HL-60/S4 (cell line): ENCODE measurements around the gene CMBL.
"Not testable (repeated sequence)": the region's sequence is repeated elsewhere in the genome, so short reads cannot be mapped to it uniquely, and the experiment has no call there.

Source experiments
- in situ Hi-C: fragments of 300-500 bp; cut with MboI; formaldehyde crosslinking; loops from 2 replicates; pipeline ENCODE4 v1.14.3; 2022; ENCODE audit warnings: low sequenced_read_pairs

The CMBL gene

DNA sequence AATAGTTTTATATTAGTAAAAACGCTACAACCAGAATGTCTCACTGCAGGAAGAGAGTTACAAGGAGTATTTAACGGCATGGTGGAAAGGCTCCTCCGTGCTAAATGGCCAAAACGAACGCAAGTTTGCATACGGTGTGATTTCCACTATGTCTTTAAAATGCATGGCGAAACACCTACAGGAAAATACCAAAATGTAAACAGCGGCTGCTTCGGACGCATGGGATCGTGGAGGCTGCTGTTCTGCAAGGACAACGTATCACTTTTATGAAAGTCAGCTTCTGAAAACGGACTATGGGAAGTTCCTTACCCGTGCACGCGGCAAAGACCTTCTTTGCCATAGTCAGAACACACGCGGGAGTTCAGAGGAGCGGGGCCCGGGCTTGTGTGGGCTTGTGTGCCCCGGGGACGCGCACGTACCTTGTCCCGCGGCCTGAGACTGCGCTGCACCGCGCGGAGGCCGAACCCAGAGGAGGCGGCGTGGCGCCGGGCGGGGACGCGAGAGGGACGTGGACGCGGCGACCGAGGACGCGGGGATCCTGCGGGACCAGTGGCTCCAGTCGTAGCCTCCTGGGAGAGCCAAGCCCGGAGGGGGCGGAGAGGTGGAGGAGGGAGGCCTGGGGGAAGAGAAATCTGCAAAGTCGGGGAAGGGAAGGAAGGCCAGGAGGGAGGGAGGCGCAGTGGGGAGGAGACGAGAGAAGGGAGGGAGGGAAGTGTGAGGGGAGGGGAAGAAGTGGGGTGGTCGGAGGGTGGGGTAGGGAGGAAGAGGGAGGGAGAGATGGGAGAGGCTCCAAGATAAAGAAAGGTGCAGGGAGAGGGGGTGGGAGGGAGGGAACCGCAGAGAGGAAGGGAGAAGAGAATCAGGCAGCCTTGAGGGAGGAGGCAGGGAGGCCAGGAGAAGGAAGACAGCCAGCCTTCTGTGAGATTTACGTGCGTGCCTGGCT lies at the start of gene CMBL:
TSS of gene CMBL (minus strand) at position 697 of the 943 bp plus-strand sequence. CDS start 17,140 bp downstream, outside the sequence.
- in situ Hi-C loops: no loop called here

DNA sequence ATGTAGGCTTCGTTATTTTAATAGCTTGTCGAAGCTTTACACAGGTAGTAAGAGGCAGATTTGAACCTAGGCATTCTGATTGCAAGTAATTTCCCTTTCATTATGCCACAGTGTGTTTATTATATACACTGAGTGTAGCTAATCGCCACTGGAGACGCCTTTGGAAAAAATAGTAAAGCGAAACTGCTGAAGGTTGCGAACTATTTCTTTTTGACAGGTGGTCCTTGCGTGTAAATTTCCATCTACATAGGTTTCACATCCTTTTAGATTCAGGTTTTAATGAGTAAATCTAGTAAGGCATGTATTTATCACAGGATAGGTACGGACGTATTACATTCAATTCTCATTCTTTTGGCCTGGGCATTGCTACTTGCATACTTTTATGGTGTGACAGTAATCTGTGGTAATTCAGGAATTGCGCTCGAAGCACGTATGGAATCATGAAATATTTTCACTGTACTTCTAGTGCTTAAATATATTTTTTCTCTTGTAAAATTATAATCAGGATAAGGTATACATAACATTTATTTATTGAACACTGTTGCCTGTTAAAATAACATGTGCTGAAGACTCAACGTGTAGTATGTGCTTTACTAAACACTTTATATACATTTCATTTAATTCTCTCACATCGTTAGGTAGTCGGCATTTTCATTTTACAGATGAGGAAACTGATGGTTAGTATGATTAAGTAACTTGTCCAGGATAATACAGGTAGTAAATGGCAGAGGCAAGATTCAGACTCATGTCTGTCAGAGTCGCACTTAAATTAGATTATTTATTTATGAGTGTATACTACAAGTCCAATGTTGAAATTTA lies 47.6 kb upstream of the CMBL start:
- in situ Hi-C loops: no loop called here

DNA sequence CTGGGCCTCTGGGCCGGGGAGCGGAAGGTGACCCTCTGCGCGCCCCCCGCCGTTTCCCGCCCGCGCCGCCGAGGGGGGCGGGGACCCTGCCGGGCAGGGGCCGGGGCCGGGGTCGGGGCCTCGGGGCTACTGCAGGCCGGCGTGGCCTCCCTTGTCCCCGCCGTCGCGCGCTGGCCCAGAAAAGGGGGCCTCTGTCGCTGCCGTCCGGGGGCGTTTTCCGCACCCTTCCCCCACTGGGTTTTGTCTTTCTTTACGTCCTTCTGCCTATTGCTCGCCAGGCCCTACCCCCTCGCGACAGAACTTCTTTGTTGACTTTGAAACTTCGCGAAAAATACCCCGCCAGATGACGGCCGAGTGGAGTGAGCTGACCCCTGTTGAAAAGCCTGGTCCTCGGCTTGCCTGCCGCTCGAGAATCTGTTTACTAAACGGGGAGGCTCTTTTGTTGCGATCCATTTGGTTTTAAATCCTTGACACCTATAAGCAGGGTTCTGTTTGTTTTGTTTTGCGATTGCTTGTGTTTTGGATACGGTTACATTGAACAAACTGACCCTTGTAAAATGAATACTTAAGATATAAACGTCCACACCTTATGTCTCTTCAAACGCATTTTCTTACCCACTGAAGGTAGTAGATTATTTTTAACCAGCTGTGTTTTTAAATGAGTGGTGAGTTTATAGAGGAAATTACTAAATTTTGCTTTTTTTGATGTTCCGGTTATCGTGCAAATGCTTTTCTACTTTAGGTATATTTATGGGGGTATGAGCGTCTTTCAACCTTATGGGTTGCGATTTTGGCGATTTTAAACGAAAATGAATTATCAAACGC lies 46.6 kb upstream of the CMBL start:
- in situ Hi-C loops: no loop called here

DNA sequence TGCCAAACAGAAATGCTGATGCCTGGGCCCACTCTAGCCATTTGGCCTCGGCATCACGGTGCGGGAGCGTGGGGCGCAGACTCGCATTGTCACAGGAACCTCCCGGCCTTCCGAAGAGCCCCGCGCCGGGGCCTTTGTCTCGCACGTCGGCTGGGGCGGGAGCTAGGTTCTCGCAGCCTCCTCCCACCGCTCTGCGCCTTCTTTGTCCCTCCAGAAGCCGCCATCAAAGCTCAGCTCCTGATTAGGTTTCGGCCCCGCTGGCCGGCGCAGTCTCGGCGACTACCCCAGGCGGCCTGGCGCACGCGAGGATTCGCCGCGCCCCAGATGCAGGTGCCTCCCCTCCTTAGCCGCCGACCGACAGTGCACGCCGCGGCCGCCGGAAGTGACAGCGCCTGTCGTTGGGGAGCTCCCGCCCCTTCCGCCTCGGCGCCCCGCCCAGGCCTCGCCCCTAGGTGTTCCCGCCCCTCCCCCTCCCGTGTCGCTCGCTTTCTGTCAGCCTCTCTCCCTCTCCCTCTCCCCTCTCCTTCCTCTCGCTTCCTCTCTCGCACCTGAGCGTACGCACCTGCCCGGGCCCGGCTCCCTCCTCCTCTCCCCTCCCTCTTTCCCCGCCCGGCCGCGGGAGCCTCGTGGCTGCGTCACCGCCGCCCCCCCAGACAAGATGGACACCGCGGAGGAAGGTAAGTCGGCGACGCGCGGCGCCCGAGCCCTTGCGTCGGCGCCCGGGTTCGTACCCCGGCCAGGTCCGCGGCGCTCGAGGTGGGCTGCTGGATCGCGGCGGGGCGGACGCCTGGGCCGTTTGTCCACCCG lies 45.7 kb upstream of the CMBL start, which contains the start of gene MARCHF6:
TSS of gene MARCHF6 (plus strand) at position 455 of the 807 bp plus-strand sequence. CDS start at position 659, 204 bp downstream.
- in situ Hi-C loops: no loop called here

DNA sequence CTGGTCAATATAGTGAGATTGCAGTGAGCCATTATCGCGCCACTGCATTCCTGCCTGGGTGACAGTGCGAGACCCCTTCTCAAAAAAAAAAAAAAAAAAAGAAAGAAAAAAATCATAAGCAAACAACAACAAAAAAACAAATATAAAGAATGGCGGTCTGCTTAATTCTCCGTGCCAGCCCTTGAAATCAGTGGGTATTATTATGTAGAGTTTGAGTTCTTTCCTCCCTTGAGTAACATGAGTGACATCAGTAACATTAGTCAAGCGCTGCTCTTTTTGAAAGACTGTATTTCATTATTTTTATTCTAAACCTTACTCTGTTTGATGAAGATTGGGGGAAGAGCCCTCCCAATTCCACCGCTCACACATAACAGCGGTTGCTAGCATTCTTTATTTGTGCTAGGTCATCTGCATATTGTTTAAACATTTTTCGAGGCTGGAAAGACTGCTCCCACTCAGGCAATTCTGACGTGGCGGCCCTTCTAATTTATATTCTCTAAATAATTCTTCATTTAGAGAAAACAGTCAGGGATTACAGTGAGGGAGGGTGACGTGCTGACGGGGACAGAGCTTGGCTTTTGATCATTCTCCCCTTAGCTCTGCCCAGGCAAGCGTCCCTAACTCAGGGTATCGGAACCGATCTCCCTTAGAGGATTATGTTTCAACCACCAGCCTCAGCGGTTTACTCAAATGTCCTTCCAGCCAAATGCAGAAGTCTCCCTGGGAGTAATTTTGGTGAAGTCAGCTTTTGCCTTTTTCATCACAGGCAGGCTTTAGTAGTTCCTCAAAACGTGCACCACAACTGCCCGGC lies 44.9 kb upstream of the CMBL start:
- in situ Hi-C loops: no loop called here

DNA sequence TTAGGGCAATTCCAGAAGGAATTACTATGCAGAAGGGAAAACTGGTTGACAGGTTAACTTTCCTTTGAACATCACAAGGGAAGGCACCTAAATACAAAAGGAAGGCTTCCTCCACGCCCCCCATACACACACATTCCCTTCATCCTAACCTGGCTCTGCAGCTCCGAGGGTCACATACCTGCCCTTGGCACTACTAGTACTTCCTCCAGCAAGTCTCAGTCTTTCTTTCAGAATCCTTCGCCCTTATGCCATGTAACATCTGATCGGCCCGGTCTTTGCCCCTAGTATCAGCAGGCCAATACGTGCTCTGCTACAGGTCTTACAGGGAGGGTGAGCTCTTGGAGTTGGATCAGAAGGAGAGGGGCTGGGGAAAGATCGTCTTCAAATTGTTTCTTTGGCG lies 44.2 kb upstream of the CMBL start:
- in situ Hi-C loops: no loop called here

DNA sequence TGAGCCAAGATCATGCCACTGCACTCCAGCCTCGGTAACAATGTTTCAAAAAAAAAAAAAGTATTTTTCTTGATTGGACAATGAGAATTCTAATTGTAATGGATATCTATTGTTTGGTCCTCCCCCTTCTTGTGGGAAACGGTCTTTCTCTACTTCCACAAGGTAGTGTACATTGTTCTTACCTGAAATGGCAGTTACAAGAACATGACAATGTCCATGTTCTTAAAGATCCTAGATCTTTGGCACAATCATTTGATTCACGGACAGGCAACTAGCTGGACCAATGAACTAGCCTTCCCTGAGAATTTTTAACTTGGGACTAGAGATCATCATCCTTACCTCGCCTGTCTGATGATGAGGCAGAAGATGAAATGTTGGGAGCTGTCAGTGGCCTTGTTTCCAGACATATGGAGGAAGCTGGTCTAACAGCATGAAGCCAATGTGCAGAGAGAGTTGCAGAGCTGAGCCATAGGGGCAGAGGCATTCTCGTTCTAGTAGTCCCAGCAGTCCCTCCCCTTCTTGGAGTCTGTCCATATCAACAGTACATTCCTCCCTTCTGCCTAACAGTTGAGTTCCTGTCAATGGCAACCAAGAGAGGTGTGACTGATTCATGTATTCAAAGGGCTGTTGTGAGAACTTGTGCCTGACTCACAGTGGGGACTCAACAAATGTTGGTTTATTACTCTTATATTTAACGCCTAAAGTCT lies 43.6 kb upstream of the CMBL start:
- in situ Hi-C loops: no loop called here

DNA sequence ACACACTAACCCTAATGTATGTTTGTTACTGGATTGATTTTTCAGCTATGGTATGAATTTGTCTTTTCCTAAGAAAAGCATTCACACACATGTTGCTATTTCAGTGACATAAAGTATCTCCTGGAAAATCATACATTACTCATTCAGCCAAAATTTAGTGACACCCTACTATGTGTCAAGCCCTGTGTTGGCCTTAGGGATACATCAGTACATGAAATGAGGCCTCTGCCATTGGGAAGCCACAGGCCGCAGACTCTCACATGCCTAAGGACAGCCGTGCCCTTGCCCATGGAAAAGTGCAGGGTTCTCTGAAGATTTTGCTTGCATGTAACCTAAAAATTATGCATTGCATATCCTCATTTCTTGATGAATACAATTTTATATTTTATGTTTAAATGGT lies 40.6 kb upstream of the CMBL start:
- in situ Hi-C loops: no loop called here

DNA sequence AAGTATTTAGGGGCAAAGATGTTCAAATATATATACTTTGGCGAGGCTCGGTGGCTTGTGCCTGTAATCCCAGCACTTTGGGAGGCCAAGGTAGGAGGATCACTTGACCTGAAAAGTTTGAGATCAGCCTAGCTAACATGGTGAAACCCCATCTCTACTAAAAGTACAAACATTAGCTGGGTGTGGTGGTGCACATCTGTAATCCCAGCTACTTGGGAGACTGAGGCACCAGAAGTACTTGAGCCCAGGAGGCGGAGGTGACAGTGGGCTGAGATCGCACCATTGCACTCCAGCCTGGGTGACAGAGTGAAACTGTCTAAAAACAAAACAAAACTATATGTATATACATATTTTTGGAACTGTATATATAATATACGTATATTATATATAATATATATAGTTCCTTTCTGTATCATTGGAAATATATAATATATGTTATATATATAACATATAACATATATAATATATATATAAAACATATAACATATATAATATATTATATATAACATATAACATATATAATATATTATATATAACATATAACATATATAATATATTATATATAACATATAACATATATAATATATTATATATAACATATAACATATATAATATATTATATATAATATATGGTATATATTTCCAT lies 36.9 kb upstream of the CMBL start:
- in situ Hi-C loops: not testable (repeated sequence)

DNA sequence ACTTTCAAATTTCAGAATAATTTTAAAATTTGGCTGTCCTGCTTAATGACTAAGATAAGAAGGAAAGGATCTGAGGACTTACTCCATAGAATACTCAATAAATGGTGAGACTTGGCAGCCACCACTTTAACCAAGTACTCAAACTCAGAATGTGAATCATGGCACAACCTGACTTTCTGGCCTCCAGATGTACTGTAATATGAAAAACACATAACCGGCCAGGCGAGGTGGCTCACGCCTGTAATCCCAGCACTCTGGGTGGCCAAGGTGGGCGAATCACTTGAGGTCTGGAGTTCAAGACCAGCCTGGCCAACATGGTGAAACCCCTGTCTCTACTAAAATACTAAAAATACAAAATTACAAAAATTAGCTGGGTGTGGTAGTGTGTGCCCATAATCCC lies 35.8 kb upstream of the CMBL start:
- in situ Hi-C loops: no loop called here

DNA sequence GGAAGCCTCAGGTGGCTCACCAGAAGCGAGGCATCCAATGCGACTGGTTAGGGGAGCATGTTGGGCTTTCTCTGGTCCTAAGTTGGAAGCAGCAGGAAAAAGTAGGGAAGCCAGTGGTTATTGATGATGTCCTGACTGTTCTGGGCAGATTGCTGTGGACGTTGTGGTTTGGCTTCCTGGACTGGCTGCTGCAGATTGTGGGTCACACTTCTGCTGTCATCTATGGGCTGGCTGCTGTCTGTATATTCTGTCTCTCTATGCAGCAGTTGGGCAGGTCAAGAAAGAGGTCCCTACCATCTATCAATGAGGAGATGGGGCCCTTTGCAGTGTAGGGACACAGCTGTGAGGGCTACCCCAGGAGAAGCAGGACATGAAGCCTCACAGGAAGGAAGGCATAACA lies 32.3 kb upstream of the CMBL start:
- in situ Hi-C loops: no loop called here

DNA sequence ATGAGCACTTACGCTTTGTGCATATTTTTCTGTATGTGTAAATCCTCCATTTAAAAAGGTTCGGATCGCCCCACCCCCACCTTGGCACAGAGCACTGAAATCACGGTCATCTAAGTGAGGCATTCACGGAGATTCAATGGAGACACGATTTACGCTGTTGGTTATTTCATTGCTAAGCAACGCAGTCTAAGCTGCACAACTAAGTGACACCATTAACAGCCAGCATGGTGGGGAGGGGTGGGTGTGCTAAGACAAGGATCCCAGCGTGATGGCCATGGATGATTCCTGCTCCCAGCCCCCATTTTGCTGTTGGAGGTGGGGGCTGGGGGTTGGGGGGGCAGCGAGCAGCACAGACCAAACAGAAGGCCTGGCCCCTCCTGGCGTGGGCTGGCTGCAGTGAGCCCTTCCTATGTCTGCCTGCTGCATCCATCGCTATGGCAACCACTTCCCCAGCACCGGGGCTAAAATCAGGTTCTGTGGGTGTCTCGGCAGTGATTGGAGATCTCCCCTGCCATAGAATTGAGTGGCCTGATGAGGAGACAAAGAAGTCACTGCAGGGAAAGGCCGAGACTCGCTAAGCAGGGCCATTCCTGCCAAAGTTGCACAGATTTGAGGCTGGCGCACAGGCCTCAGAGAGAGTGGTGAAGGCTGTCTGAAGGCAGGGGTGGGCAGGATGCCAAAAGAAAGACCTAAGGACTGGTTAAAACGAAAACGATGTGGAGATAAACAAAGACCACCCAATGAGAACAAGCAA lies 31.5 kb upstream of the CMBL start:
- in situ Hi-C loops: no loop called here

DNA sequence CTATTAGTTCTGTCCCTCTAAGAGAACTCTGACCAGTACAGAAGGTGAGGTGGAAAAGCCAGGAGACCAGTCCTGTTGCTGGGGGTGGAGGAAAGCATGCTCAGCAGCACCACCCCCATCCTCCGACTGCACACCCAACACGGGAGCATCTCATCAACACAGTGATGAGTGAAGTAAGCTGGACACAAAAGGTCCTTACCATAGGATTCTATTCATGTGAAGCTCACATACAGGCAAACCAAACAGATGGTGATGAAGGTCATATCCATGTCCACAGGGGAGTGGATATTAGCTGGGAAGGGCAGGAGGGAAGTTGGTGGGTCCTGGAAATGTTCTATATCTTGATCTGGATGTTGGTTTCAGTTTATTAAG lies 31.0 kb upstream of the CMBL start:
- in situ Hi-C loops: no loop called here

DNA sequence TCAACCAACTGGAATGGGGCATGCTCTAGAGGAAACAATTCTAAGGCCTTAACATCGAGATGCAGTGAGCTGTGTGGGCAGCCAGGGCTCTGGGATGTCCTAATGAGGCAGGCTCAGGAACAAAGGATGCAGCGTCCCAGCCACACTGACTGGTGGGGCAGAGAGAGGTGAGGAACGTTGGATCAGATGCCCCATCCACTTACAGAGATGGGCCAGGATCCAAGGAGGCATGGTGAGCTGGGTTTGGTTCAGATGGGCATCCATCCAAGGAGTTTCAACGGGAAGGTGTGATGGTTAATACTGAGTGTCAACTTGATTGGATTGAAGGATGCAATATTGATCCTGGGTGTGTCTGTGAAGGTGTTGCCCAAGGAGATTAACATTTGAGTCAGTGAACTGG lies 30.3 kb upstream of the CMBL start:
- in situ Hi-C loops: no loop called here

DNA sequence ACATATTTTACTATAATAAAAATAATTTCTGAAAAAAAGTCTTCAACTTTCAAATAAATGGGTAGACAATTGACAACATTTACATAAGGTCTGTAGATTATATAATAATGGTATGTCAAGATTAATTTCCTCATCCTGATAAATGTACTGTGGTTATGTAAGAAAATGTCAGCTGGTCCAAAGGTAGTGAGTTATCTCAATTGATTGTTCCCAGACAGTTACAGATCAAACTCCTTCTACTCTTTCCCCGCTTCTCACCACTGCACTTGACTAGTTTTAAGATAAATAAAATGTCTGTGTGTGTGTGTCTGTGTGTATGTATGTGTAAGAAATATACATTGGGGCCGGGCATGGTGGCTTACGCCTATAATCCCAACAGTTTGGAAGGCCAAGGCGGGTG lies 29.4 kb upstream of the CMBL start:
- in situ Hi-C loops: no loop called here

DNA sequence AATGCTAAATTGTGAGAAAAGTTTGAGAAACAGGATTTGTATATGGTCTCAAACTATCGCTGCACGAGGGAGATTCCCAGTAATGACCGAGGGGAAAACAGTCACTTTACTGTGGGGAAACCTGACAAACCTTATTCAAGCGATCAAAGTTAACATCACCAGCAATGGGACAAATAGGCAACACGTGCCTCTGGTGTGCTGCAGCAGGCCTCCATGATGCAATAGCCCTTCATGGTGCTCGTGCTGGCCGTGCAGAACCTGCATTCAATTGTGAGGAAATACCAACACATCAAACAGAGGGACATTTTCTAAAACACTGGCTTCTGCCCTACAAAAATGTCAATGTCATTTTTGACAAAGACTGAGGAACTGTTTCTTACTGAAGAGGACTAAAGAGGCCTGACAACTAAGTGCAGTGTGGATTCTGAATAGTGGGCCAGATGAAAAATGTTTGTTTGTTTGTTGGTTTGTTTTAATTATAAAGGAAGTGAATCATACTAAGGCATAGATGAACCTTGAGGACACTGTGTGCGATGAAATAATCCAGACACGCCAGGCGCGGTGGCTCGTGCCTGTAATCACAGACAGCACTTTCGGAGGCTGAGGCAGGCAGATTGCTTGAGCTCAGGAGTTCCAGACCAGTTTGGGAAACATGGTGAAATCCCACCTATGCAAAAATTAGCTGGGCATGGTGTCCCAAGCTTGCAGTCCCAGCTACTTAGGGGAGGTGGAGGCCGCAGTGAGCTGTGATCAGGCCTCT lies 28.2 kb upstream of the CMBL start:
- in situ Hi-C loops: no loop called here

DNA sequence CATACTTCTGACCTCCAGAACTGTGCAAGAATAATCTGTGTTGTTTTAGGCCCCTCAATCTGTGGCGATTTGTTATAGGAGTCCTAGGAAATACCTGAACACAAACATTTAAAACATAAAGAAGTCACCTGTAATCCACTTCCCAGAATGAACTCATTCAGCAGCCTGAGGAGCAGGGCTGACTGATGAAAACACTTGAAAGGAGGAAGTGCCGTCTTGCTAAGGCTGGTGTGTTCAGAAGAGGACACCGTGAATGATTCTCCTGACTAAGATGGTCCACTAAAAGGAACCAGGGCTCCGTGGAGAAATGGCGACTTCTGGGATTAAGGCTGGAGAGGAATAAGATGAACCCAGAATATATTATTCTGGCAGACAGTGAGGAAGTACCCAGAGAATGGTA lies 27.1 kb upstream of the CMBL start:
- in situ Hi-C loops: no loop called here
